OCI-LY3 (cell line): ENCODE results near the gene RPS6KA6.

Experiments
- EZH2phosphoT487 ChIP-seq: fragments of 200-600 bp; shearing (Covaris generic); IDR thresholded peaks from 2 replicates; pipeline ENCODE4 v1.6.1; 2018; ENCODE audit warnings: antibody characterized with exemption, mixed run types, low read depth
- TF ChIP-seq, protein P1 (sequence below): fragments of 200-600, 300-600 bp; sonication (generic); IDR thresholded peaks from 2 replicates; pipeline ENCODE4 v1.5.1; 2014; ENCODE audit warnings: antibody characterized with exemption, low read length, low read depth

DNA sequence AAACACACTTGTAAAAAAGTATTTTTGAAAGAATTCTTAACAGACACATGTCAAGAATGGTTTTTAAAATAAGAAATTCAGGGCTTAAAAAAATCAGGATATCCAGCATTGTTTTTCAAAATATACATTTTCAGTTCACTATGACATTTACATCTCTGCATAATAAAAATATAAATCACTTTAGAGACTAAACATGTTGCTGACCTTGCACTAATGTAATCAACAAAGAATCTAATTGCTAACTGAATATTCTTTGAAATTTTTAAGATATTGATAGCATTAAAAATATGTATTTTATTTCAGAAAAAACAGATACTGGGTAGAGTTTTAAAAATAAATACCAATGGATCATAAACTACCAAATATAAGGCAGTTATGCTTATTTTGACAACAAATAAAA lies 26.4 kb downstream of the RPS6KA6 start:
- TF ChIP-seq, protein P1, sequence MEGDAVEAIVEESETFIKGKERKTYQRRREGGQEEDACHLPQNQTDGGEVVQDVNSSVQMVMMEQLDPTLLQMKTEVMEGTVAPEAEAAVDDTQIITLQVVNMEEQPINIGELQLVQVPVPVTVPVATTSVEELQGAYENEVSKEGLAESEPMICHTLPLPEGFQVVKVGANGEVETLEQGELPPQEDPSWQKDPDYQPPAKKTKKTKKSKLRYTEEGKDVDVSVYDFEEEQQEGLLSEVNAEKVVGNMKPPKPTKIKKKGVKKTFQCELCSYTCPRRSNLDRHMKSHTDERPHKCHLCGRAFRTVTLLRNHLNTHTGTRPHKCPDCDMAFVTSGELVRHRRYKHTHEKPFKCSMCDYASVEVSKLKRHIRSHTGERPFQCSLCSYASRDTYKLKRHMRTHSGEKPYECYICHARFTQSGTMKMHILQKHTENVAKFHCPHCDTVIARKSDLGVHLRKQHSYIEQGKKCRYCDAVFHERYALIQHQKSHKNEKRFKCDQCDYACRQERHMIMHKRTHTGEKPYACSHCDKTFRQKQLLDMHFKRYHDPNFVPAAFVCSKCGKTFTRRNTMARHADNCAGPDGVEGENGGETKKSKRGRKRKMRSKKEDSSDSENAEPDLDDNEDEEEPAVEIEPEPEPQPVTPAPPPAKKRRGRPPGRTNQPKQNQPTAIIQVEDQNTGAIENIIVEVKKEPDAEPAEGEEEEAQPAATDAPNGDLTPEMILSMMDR = no peak
- TF ChIP-seq EZH2phosphoT487 = no peak
